Urinary bladder (tissue), 4 donors: ENCODE measurements around the gene ARNT2. TPM values are rescaled to one million over a fixed set of nuclear protein-coding genes. Genes with fewer than 3 reads are reported as not detected.
"Not testable (repeated sequence)": the region's sequence is repeated elsewhere in the genome, so short reads cannot be mapped to it uniquely, and the experiment has no call there.

Source experiments
- DNase-seq: peaks from one replicate; pipeline ENCODE4 v3.0.0-alpha.2; 2015; ENCODE audit errors: extremely low spot score
- H3K27ac ChIP-seq: one replicate; pipeline ENCODE4 v1.5.1; 2013; ENCODE audit warnings: low read depth, mild to moderate bottlenecking, moderate library complexity
- H3K36me3 ChIP-seq: one replicate; pipeline ENCODE4 v1.6.1; 2013; ENCODE audit warnings: mild to moderate bottlenecking, moderate library complexity; ENCODE audit not compliant: insufficient read depth
- H3K4me1 ChIP-seq: one replicate; pipeline ENCODE4 v1.6.1; 2013; ENCODE audit warnings: mild to moderate bottlenecking, moderate library complexity; ENCODE audit not compliant: insufficient read depth
- H3K4me3 ChIP-seq: one replicate; pipeline ENCODE4 v1.5.1; 2013; ENCODE audit warnings: low read depth, low read length
- WGBS: extraction: QIAGEN DNeasy Blood & Tissue Kit; methylation state at CpG from one replicate; pipeline ENCODE4 v1.1.7; 2013; 5-methylcytosine and 5-hydroxymethylcytosine counted together
- polyA plus RNA-seq: library from polyadenylated mRNA; stranded (reverse); fragments of 200-250 nt; gene quantifications from one replicate; pipeline ENCODE4 v1.2.3, GENCODE V29; 2013
- total RNA-seq: library from RNA; depleted of rRNA; stranded (reverse); fragments of >200 nt; gene quantifications from one replicate; pipeline ENCODE4 v1.2.3, GENCODE V29; 2014
- donor health status: healthy with polysubstance abuse.
- donor health status: healthy.

The ARNT2 gene
- 9.7 TPM for total RNA-seq
- 6.3 TPM for polyA plus RNA-seq

GRCh38 chr15:80404057-80404760, at the start of gene ARNT2:
ARNT2 (plus strand) TSS chr15:80404382; CDS start chr15:80404516, 134 bp downstream.
- no peak for DNase-seq
- peaks cover 2% of the 10 kb centered on the region for H3K4me1 ChIP-seq
- H3K4me3 ChIP-seq = peak within 1 kb of the TSS; percentile 69
- no peaks in the 10 kb centered on the region for H3K36me3 ChIP-seq
- under 1% methylated on average over 101 of the region's 102 CpGs for WGBS
- H3K27ac ChIP-seq = no peak within 1 kb of the TSS

- H3K36me3 ChIP-seq = no peaks in the 10 kb centered on the region
- 82% methylated on average over 3 of the region's 3 CpGs for WGBS
- H3K4me1 ChIP-seq = no peaks in the 10 kb centered on the region
- no peak overlapping the region for H3K27ac ChIP-seq
- no peak for DNase-seq
- no peak overlapping the region for H3K4me3 ChIP-seq
These were observed 37.1 kb upstream of the ARNT2 start for GRCh38 chr15:80367094-80367493.

GRCh38 chr15:80367661-80368060, 36.5 kb upstream of the ARNT2 start:
- Histone ChIP-seq H3K27ac (no peak overlapping the region), H3K4me1 (no peaks in the 10 kb centered on the region), H3K36me3 (no peaks in the 10 kb centered on the region), H3K4me3 (no peak overlapping the region)
- no peak for DNase-seq
- 57% methylated on average over 1 of the region's 1 CpG for WGBS

GRCh38 chr15:80371924-80372323, 32.3 kb upstream of the ARNT2 start:
- H3K36me3 ChIP-seq = no peaks in the 10 kb centered on the region
- no peak overlapping the region for H3K4me3 ChIP-seq
- no peaks in the 10 kb centered on the region for H3K4me1 ChIP-seq
- no peak for DNase-seq
- 96% methylated on average over 2 of the region's 2 CpGs for WGBS
- H3K27ac ChIP-seq = no peak overlapping the region

GRCh38 chr15:80374441-80374840, 29.7 kb upstream of the ARNT2 start:
- no peak overlapping the region for H3K27ac ChIP-seq
- H3K36me3 ChIP-seq = no peaks in the 10 kb centered on the region
- 64% methylated on average over 4 of the region's 4 CpGs for WGBS
- H3K4me1 ChIP-seq = no peaks in the 10 kb centered on the region
- DNase-seq = no peak
- no peak overlapping the region for H3K4me3 ChIP-seq

- Histone ChIP-seq H3K4me1 (no peaks in the 10 kb centered on the region), H3K4me3 (no peak overlapping the region), H3K27ac (no peak overlapping the region), H3K36me3 (no peaks in the 10 kb centered on the region)
- 89% methylated on average over 4 of the region's 4 CpGs for WGBS
- DNase-seq = no peak
These were observed 28.0 kb upstream of the ARNT2 start for GRCh38 chr15:80375968-80376891.

- no peak overlapping the region for H3K4me3 ChIP-seq
- no peak overlapping the region for H3K27ac ChIP-seq
- 90% methylated on average over 4 of the region's 4 CpGs for WGBS
- DNase-seq = no peak
- H3K4me1 ChIP-seq = no peaks in the 10 kb centered on the region
- no peaks in the 10 kb centered on the region for H3K36me3 ChIP-seq
These were observed 24.5 kb upstream of the ARNT2 start for GRCh38 chr15:80379693-80380092.

GRCh38 chr15:80380154-80380553, 24.0 kb upstream of the ARNT2 start:
- no peak for DNase-seq
- 76% methylated on average over 3 of the region's 3 CpGs for WGBS
- Histone ChIP-seq H3K4me3 (no peak overlapping the region), H3K27ac (no peak overlapping the region), H3K4me1 (no peaks in the 10 kb centered on the region), H3K36me3 (no peaks in the 10 kb centered on the region)

- H3K4me1 ChIP-seq = no peaks in the 10 kb centered on the region
- no peak for DNase-seq
- WGBS = 97% methylated on average over 3 of the region's 3 CpGs
- H3K36me3 ChIP-seq = no peaks in the 10 kb centered on the region
- H3K4me3 ChIP-seq = no peak overlapping the region
- no peak overlapping the region for H3K27ac ChIP-seq
These were observed 21.9 kb upstream of the ARNT2 start for GRCh38 chr15:80382285-80382684.

- Histone ChIP-seq H3K4me1 (no peaks in the 10 kb centered on the region), H3K36me3 (no peaks in the 10 kb centered on the region), H3K4me3 (no peak overlapping the region), H3K27ac (no peak overlapping the region)
- no peak for DNase-seq
- WGBS = 36% methylated on average over 3 of the region's 3 CpGs
These were observed 19.8 kb upstream of the ARNT2 start for GRCh38 chr15:80384432-80384831.

GRCh38 chr15:80386151-80386550, 18.0 kb upstream of the ARNT2 start:
- WGBS = 87% methylated on average over 1 of the region's 1 CpG
- Histone ChIP-seq H3K36me3 (no peaks in the 10 kb centered on the region), H3K4me3 (no peak overlapping the region), H3K4me1 (no peaks in the 10 kb centered on the region), H3K27ac (no peak overlapping the region)
- no peak for DNase-seq

- 69% methylated on average over 3 of the region's 3 CpGs for WGBS
These were observed 15.9 kb upstream of the ARNT2 start for GRCh38 chr15:80388326-80388725.

GRCh38 chr15:80389370-80389769, 14.8 kb upstream of the ARNT2 start:
- no peak for DNase-seq
- WGBS = 83% methylated on average over 1 of the region's 1 CpG
- Histone ChIP-seq H3K4me3 (no peak overlapping the region), H3K36me3 (no peaks in the 10 kb centered on the region), H3K4me1 (no peaks in the 10 kb centered on the region), H3K27ac (no peak overlapping the region)

More at GRCh38 chr15:80388326-80388725, 15.9 kb upstream of the ARNT2 start:
- H3K36me3 ChIP-seq = no peaks in the 10 kb centered on the region
- H3K4me1 ChIP-seq = no peaks in the 10 kb centered on the region
- no peak for DNase-seq
- H3K4me3 ChIP-seq = no peak overlapping the region
- no peak overlapping the region for H3K27ac ChIP-seq

- not testable (repeated sequence) for H3K27ac ChIP-seq, H3K36me3 ChIP-seq, DNase-seq, H3K4me1 ChIP-seq, H3K4me3 ChIP-seq
- 100% methylated on average over 1 of the region's 1 CpG for WGBS
These were observed 13.2 kb upstream of the ARNT2 start for GRCh38 chr15:80390942-80391341.
